Measurements from ENCODE around the gene POLG. TPM values are rescaled to one million over a fixed set of nuclear protein-coding genes. Genes with fewer than 3 reads are reported as not detected.

POLG gene
- polyA plus RNA-seq, 1 donor (not counting 4 experiments of a cell fraction or from before 2014, with no cell fraction given): 29.6 TPM

- Histone ChIP-seq H3K4me2 (ENCODE audit: control insufficient read depth, extremely low read depth, insufficient read depth, low read depth, low read length) (no peak overlapping the region), H3K9ac (ENCODE audit: control insufficient read depth, extremely low read depth, insufficient read depth, low read length) (no peak overlapping the region), H3K9me1 (ENCODE audit: control insufficient read depth, extremely low read depth, insufficient read depth, low read length) (no peaks in the 10 kb centered on the region), H3K36me3 (ENCODE audit: control insufficient read depth in 2 of 2, extremely low read depth in 1 of 2, insufficient read depth in 2 of 2, low read length in 2 of 2) (no peaks in the 10 kb centered on the region), H4K20me1 (ENCODE audit: control insufficient read depth, extremely low read depth, insufficient read depth, low read length) (peaks cover 6% of the 10 kb centered on the region), H3K4me1 (ENCODE audit: control insufficient read depth, extremely low read depth, insufficient read depth, low read length) (no peaks in the 10 kb centered on the region), H2AFZ (ENCODE audit: control insufficient read depth, low read length) (no peak overlapping the region), H3K27me3 (ENCODE audit: control insufficient read depth, extremely low read depth, insufficient read depth, low read length) (peaks cover 98% of the 10 kb centered on the region), H3K9me3 (ENCODE audit: control insufficient read depth, low read depth, low read length) (no peaks in the 10 kb centered on the region), H3K4me3 (ENCODE audit: control insufficient read depth in 2 of 3, extremely low read depth in 1 of 3, insufficient read depth in 2 of 3, low read depth in 1 of 3, low read length in 3 of 3) (no peak overlapping the region), H3K27ac (ENCODE audit: control insufficient read depth, insufficient read depth, low read length) (no peak overlapping the region), H3K79me2 (ENCODE audit: control insufficient read depth, insufficient read depth, low read length) (no peaks in the 10 kb centered on the region)
- FAIRE-seq: no peak
- no peak for DNase-seq (ENCODE audit: low read depth, low spot score)
- dilution Hi-C loops (cut with MboI; ENCODE audit: extremely low pct_ligation_motif_present, low sequenced_read_pairs): no loop called here
- TF ChIP-seq CTCF (optimal IDR thresholded peaks at IDR 0.05 in 1 of 3, IDR thresholded peaks at IDR 0.05 in 1 of 3, conservative IDR thresholded peaks at IDR 0.05 in 1 of 3; ENCODE audit: extremely low read depth in 1 of 3, insufficient read depth in 2 of 3, low read length in 3 of 3) (no peak), EZH2 (IDR thresholded peaks at IDR 0.05; ENCODE audit: low read length) (no peak)
Observed at GRCh38 chr15:89363770-89364169, 29.1 kb upstream of the POLG start.

GRCh38 chr15:89363133-89363532 lies 28.5 kb upstream of the POLG start:
- Histone ChIP-seq H3K4me1 (ENCODE audit: control insufficient read depth, extremely low read depth, insufficient read depth, low read length) (peaks cover 2% of the 10 kb centered on the region), H3K79me2 (ENCODE audit: control insufficient read depth, insufficient read depth, low read length) (no peaks in the 10 kb centered on the region), H3K36me3 (ENCODE audit: control insufficient read depth in 2 of 2, extremely low read depth in 1 of 2, insufficient read depth in 2 of 2, low read length in 2 of 2) (no peaks in the 10 kb centered on the region), H3K9me1 (ENCODE audit: control insufficient read depth, extremely low read depth, insufficient read depth, low read length) (no peaks in the 10 kb centered on the region), H3K27me3 (ENCODE audit: control insufficient read depth, extremely low read depth, insufficient read depth, low read length) (peaks cover 96% of the 10 kb centered on the region), H3K9ac (ENCODE audit: control insufficient read depth, extremely low read depth, insufficient read depth, low read length) (no peak overlapping the region), H2AFZ (ENCODE audit: control insufficient read depth, low read length) (no peak overlapping the region), H3K27ac (ENCODE audit: control insufficient read depth, insufficient read depth, low read length) (no peak overlapping the region), H3K9me3 (ENCODE audit: control insufficient read depth, low read depth, low read length) (no peaks in the 10 kb centered on the region), H3K4me3 (ENCODE audit: control insufficient read depth in 2 of 3, extremely low read depth in 1 of 3, insufficient read depth in 2 of 3, low read depth in 1 of 3, low read length in 3 of 3) (no peak overlapping the region), H4K20me1 (ENCODE audit: control insufficient read depth, extremely low read depth, insufficient read depth, low read length) (peaks cover 6% of the 10 kb centered on the region), H3K4me2 (ENCODE audit: control insufficient read depth, extremely low read depth, insufficient read depth, low read depth, low read length) (no peak overlapping the region)
- TF ChIP-seq CTCF (optimal IDR thresholded peaks at IDR 0.05 in 1 of 3, IDR thresholded peaks at IDR 0.05 in 1 of 3, conservative IDR thresholded peaks at IDR 0.05 in 1 of 3; ENCODE audit: extremely low read depth in 1 of 3, insufficient read depth in 2 of 3, low read length in 3 of 3): no peak
- no peak for TF ChIP-seq EZH2 (IDR thresholded peaks at IDR 0.05; ENCODE audit: low read length)
- FAIRE-seq: no peak
- no peak for DNase-seq (ENCODE audit: low read depth, low spot score)
- dilution Hi-C loops (cut with MboI; ENCODE audit: extremely low pct_ligation_motif_present, low sequenced_read_pairs): no loop called here
